Kidney (tissue), 22 donors: ENCODE measurements around the gene PIGU. TPM values are rescaled to one million over a fixed set of nuclear protein-coding genes. Genes with fewer than 3 reads are reported as not detected.
"Not testable (repeated sequence)": the region's sequence is repeated elsewhere in the genome, so short reads cannot be mapped to it uniquely, and the experiment has no call there.

Experiments used
- DNase-seq, 5 donors: peaks; one replicate each; pipeline ENCODE4 v3.0.0-alpha.2; 2013 to 2020
- FAIRE-seq: peaks from 2 replicates; lab custom pipeline; 2012; peaks lifted over from hg19 to GRCh38; lab: Jason Lieb, UNC
- H3K27ac ChIP-seq, 2 donors: one replicate each; pipeline ENCODE4 v1.7.0; 2013; ENCODE audit warnings: low read depth in 2 of 2, low read length in 2 of 2, inconsistent platforms in 1 of 2
- H3K27me3 ChIP-seq: one replicate; pipeline ENCODE4 v1.7.1; 2013; ENCODE audit warnings: low read length, inconsistent platforms; ENCODE audit not compliant: control insufficient read depth, insufficient read depth
- H3K36me3 ChIP-seq, 3 donors: one replicate each; pipeline versions ENCODE4 v1.7.0 to v1.7.1; 2013; ENCODE audit warnings: low read length in 3 of 3, control low read depth in 1 of 3, inconsistent platforms in 1 of 3; ENCODE audit not compliant: insufficient read depth in 3 of 3, control insufficient read depth in 2 of 3
- H3K4me1 ChIP-seq, 3 donors: one replicate each; pipeline versions ENCODE4 v1.7.0 to v1.7.1; 2013; ENCODE audit warnings: low read length in 3 of 3, inconsistent platforms in 1 of 3, low read depth in 1 of 3; ENCODE audit not compliant: control insufficient read depth in 2 of 3, insufficient read depth in 2 of 3
- H3K4me3 ChIP-seq, 3 donors: one replicate each; pipeline versions ENCODE4 v1.7.0 to v1.8.1; 2013; ENCODE audit warnings: low read length in 3 of 3, control low read depth in 1 of 3, inconsistent platforms in 1 of 3
- H3K9ac ChIP-seq, 3 donors: one replicate each; pipeline versions ENCODE4 v1.7.0 to v1.7.1; 2013; ENCODE audit warnings: low read length in 3 of 3, control low read depth in 1 of 3, inconsistent platforms in 1 of 3
- H3K9me3 ChIP-seq, 3 donors: one replicate each; pipeline versions ENCODE4 v1.7.0 to v1.7.1; 2013; ENCODE audit warnings: low read length in 3 of 3, control low read depth in 1 of 3, inconsistent platforms in 1 of 3; ENCODE audit not compliant: control insufficient read depth in 2 of 3, insufficient read depth in 1 of 3
- CTCF ChIP-seq: IDR thresholded peaks from 3 replicates; pipeline ENCODE4 v1.5.1; 2012; ENCODE audit warnings: mild to moderate bottlenecking, moderate library complexity, borderline replicate concordance; ENCODE audit not compliant: insufficient read depth; ENCODE audit errors: extremely low read depth
- intact Hi-C: fragments of 100-400 bp; cut with DNase I; formaldehyde crosslinking; loops from one replicate; pipeline ENCODE4 v1.11.1; 2022
- long read RNA-seq, 10 donors: library from polyadenylated mRNA in 1 of 10; unstranded in 1 of 10; transcript quantifications; one replicate each; pipeline ENCODE4 v2.0.0 and lab custom pipeline, GENCODE V29; 2021 to 2026
- polyA plus RNA-seq: library from polyadenylated mRNA; stranded (reverse); fragments of 350-450 nt; fragmentation: Illumina TruSeq; extraction: RNeasy Lipid Tissue Mini Kit (QIAGEN cat#74804); gene quantifications from one replicate; pipeline ENCODE4 v1.2.3, GENCODE V29; 2014; ENCODE audit warnings: low read depth, low replicate concordance; ENCODE audit not compliant: insufficient read depth
- total RNA-seq: library from RNA; stranded (reverse); fragmentation: NEBNext Ultra II Directional; extraction: Animal tissue kit (Norgen Biotek cat#: 25700); gene quantifications from one replicate; pipeline ENCODE4 v1.2.1, GENCODE V29; 2021
- donor health status: control.
- donor health status: control.
- donor health status: control.
- donor health status: control.
- donor health status: control.
- donor health status: DM: yes; HTN: yes; CAD: no.
- donor health status: Normal renal cell carcinoma (clear cell type).

PIGU gene
- total RNA-seq (15.9 TPM), polyA plus RNA-seq (42.0 TPM)
- long read RNA-seq, donor 1, transcript PIGU-201 (12 exons, 1,632 nt) = major isoform, 9 of 10 reads
- long read RNA-seq, donor 1, partial matches to known transcripts = 0 of 10 reads
- long read RNA-seq, donor 1, other reads (novel, unspliced or antisense) = 0 of 10 reads
- long read RNA-seq, donor 2, transcript PIGU-201 (12 exons, 1,632 nt) = major isoform, 7 of 8 reads
- long read RNA-seq, donor 2, partial matches to known transcripts = 0 of 8 reads
- long read RNA-seq, donor 2, other reads (novel, unspliced or antisense) = 0 of 8 reads
- long read RNA-seq, donor 3, transcript PIGU-201 (12 exons, 1,632 nt) = major isoform, 7 of 8 reads
- long read RNA-seq, donor 3, partial matches to known transcripts = 0 of 8 reads
- long read RNA-seq, donor 3, other reads (novel, unspliced or antisense) = 0 of 8 reads
- long read RNA-seq, donor 4, transcript PIGU-201 (12 exons, 1,632 nt) = major isoform, 9 of 9 reads
- long read RNA-seq, donor 4, partial matches to known transcripts = 0 of 9 reads
- long read RNA-seq, donor 4, other reads (novel, unspliced or antisense) = 0 of 9 reads
- long read RNA-seq, donor 5, partial matches to known transcripts = 0 of 1 reads
- long read RNA-seq, donor 5, other reads (novel, unspliced or antisense) = 0 of 1 reads
- long read RNA-seq, donor 6, transcript PIGU-201 (12 exons, 1,632 nt) = major isoform, 10 of 10 reads
- long read RNA-seq, donor 6, partial matches to known transcripts = 0 of 10 reads
- long read RNA-seq, donor 6, other reads (novel, unspliced or antisense) = 0 of 10 reads
- long read RNA-seq, donor 7, partial matches to known transcripts = 1 of 6 reads
- long read RNA-seq, donor 7, other reads (novel, unspliced or antisense) = 1 of 6 reads
- long read RNA-seq, donor 8, transcript PIGU-201 (12 exons, 1,632 nt) = major isoform, 9 of 9 reads
- long read RNA-seq, donor 8, partial matches to known transcripts = 0 of 9 reads
- long read RNA-seq, donor 8, other reads (novel, unspliced or antisense) = 0 of 9 reads
- long read RNA-seq, donor 9, partial matches to known transcripts = 0 of 3 reads
- long read RNA-seq, donor 9, other reads (novel, unspliced or antisense) = 0 of 3 reads
- long read RNA-seq, donor 10, transcript PIGU-201 (12 exons, 1,632 nt) = major isoform, 6 of 6 reads
- long read RNA-seq, donor 10, partial matches to known transcripts = 0 of 6 reads
- long read RNA-seq, donor 10, other reads (novel, unspliced or antisense) = 0 of 6 reads

GRCh38 chr20:34676642-34677373, at the start of gene PIGU:
TSS of gene PIGU (minus strand) at chr20:34677092. CDS start at chr20:34677085, 7 bp downstream.
- H3K27ac ChIP-seq = peak within 1 kb of the TSS; percentile 63 to 86
- no peaks in the 10 kb centered on the region for H3K9me3 ChIP-seq
- no peaks in the 10 kb centered on the region for H3K36me3 ChIP-seq
- DNase-seq (peak; percentile 95 to 99 (median 98)), FAIRE-seq (no peak)
- H3K9ac ChIP-seq = peak within 1 kb of the TSS; percentile 48 to 84 (median 63)
- intact Hi-C loops = no loop called here
- H3K4me1 ChIP-seq = peaks cover 0 to 8% (median 0%) of the 10 kb centered on the region in 3 donors
- H3K27me3 ChIP-seq = no peaks in the 10 kb centered on the region
- TF ChIP-seq CTCF = no peak
- H3K4me3 ChIP-seq = peak within 1 kb of the TSS; percentile 85 to 88 (median 88)

- FAIRE-seq = no peak
- no peak for TF ChIP-seq CTCF
- H3K36me3 ChIP-seq = peaks cover 2 to 35% (median 19%) of the 10 kb centered on the region in 3 donors
- no peaks in the 10 kb centered on the region for H3K9me3 ChIP-seq
- no peaks in the 10 kb centered on the region for H3K27me3 ChIP-seq
- intact Hi-C loops = no loop called here
- H3K9ac ChIP-seq = no peak overlapping the region
- no peak overlapping the region for H3K4me3 ChIP-seq
- no peaks in the 10 kb centered on the region for H3K4me1 ChIP-seq
- DNase-seq = no peak
- H3K27ac ChIP-seq = no peak overlapping the region
These were observed 47.3 kb upstream of the PIGU start for GRCh38 chr20:34724172-34724571.

GRCh38 chr20:34722560-34722959, 45.7 kb upstream of the PIGU start:
- H3K4me3 ChIP-seq, H3K9ac ChIP-seq, DNase-seq, H3K27me3 ChIP-seq, H3K27ac ChIP-seq, H3K9me3 ChIP-seq, intact Hi-C loops, H3K4me1 ChIP-seq, FAIRE-seq: not testable (repeated sequence)
- peaks cover 2 to 27% (median 22%) of the 10 kb centered on the region in 3 donors for H3K36me3 ChIP-seq
